T-cell (primary cell): ENCODE data around the gene PHC2. TPM values are rescaled to one million over a fixed set of nuclear protein-coding genes. Genes with fewer than 3 reads are reported as not detected.

ENCODE experiments used
- ATAC-seq, 4 experiments: fragments of 200-7000 bp in 3 of 4; fragments of 150-1000 bp in 1 of 4; cut with Tn5 transposase; replicated peaks in 1 of 4; 1 replicate in 3 of 4; 2 replicates in 1 of 4; pipeline ENCODE4 v1.10.0; 2021; ENCODE audit warnings: moderate library complexity in 3 of 4, mild to moderate bottlenecking in 2 of 4, moderate number of reproducible peaks in 1 of 4
- CTCF ChIA-PET, 2 donors: fragments of 300-600 bp; sonication (Branson Sonifier 250); formaldehyde crosslinking; loops; one replicate each; lab custom pipeline; 2022; ENCODE audit warnings: antibody characterized with exemption in 2 of 2; lab: Charles Lee
- POLR2A ChIA-PET, 2 donors: fragments of 300-600 bp; sonication (Branson Sonifier 250); formaldehyde crosslinking; loops; one replicate each; lab custom pipeline; 2022; ENCODE audit warnings: antibody characterized with exemption in 2 of 2; lab: Charles Lee
- DNase-seq, 35 experiments: peaks; one replicate each; pipeline versions ENCODE4 v3.0.0 to v3.0.0-alpha.2; 2013 to 2023
- H3K27ac ChIP-seq: one replicate; pipeline ENCODE4 v1.5.1; 2013; ENCODE audit warnings: low read length
- H3K27me3 ChIP-seq, 2 experiments: replicated peaks in 1 of 2; 1 replicate in 1 of 2; 2 replicates in 1 of 2; pipeline versions ENCODE4 v1.6.1 to v1.7.0; 2013; ENCODE audit warnings: low read length in 1 of 2, mixed read lengths in 1 of 2; ENCODE audit not compliant: control insufficient read depth in 2 of 2, insufficient read depth in 2 of 2; ENCODE audit errors: extremely low read depth in 1 of 2
- H3K36me3 ChIP-seq, 2 donors: 1 replicate in 1 of 2; 2 replicates in 1 of 2; pipeline versions ENCODE4 v1.6.1 to v1.7.0; 2013; ENCODE audit warnings: low read length in 1 of 2; ENCODE audit not compliant: control insufficient read depth in 2 of 2, insufficient read depth in 1 of 2; ENCODE audit errors: extremely low read depth in 1 of 2
- H3K4me1 ChIP-seq, 2 experiments: 1 replicate in 1 of 2; 2 replicates in 1 of 2; pipeline versions ENCODE4 v1.6.1 to v1.7.0; 2013; ENCODE audit warnings: low read length in 2 of 2, mixed read lengths in 1 of 2; ENCODE audit not compliant: insufficient read depth in 2 of 2, control insufficient read depth in 1 of 2; ENCODE audit errors: extremely low read depth in 1 of 2
- H3K4me3 ChIP-seq, 2 donors: 1 replicate in 1 of 2; 2 replicates in 1 of 2; pipeline versions ENCODE4 v1.5.1 to v1.7.0; 2013; ENCODE audit warnings: mild to moderate bottlenecking in 2 of 2, low read length in 1 of 2, moderate library complexity in 1 of 2; ENCODE audit not compliant: control insufficient read depth in 1 of 2; ENCODE audit errors: extremely low read depth in 1 of 2
- H3K9me3 ChIP-seq: 2 replicates; pipeline ENCODE4 v1.7.0; 2013
- H3K27ac Mint-ChIP-seq, 2 donors: one replicate each; pipeline ENCODE4 v1.8.0; 2020 to 2021; ENCODE audit warnings: mild to moderate bottlenecking in 2 of 2, mixed read lengths in 2 of 2
- H3K27me3 Mint-ChIP-seq, 2 donors: one replicate each; pipeline ENCODE4 v1.8.0; 2021 to 2022; ENCODE audit warnings: mixed read lengths in 2 of 2
- H3K36me3 Mint-ChIP-seq: one replicate; pipeline ENCODE4 v1.8.0; 2021; ENCODE audit warnings: mixed read lengths
- H3K4me1 Mint-ChIP-seq, 3 donors: one replicate each; pipeline ENCODE4 v1.8.0; 2020 to 2022; ENCODE audit warnings: mixed read lengths in 3 of 3, mild to moderate bottlenecking in 1 of 3
- H3K4me3 Mint-ChIP-seq, 3 donors: one replicate each; pipeline ENCODE4 v1.8.0; 2020 to 2022; ENCODE audit warnings: mild to moderate bottlenecking in 3 of 3, mixed read lengths in 3 of 3, moderate library complexity in 3 of 3
- H3K9me3 Mint-ChIP-seq, 3 donors: one replicate each; pipeline ENCODE4 v1.8.0; 2020 to 2022; ENCODE audit warnings: mixed read lengths in 3 of 3
- WGBS: methylation state at CpG from one replicate; pipeline ENCODE4 v1.1.5; 2013; ENCODE audit warnings: missing lambda C conversion rate; ENCODE audit not compliant: insufficient coverage; 5-methylcytosine and 5-hydroxymethylcytosine counted together
- total RNA-seq, 35 experiments: library from RNA in 6 of 35; stranded (reverse) in 6 of 35; fragments of 120-200 nt in 1 of 35; gene quantifications; one replicate each; pipeline versions ENCODE4 v1.2.1 to v1.2.4 and lab custom pipeline; 2013 to 2026

The PHC2 gene
- total RNA-seq, 5 donors from 2014 or later (not counting 1 experiment from before 2014, with no cell fraction given), result 29.7 to 39.3 (median 37.9) TPM

GRCh38 chr1:33382661-33383415 is 48.1 kb downstream of the PHC2 start:
- no peak overlapping the region for H3K27ac Mint-ChIP-seq
- ATAC-seq, result no peak
- WGBS, result 57% methylated on average over 3 of the region's 9 CpGs

GRCh38 chr1:33381977-33382376 is 48.9 kb downstream of the PHC2 start:
- H3K27ac ChIP-seq, result no peak overlapping the region
- Mint-ChIP-seq H3K4me1 (peaks cover 11 to 43% (median 11%) of the 10 kb centered on the region in 3 donors), H3K36me3 (no peaks in the 10 kb centered on the region), H3K4me3 (no peak overlapping the region), H3K27me3 (peaks cover 8 to 23% of the 10 kb centered on the region in 2 donors), H3K27ac (no peak overlapping the region), H3K9me3 (no peaks in the 10 kb centered on the region)
- no peaks in the 10 kb centered on the region for H3K36me3 ChIP-seq
- H3K9me3 ChIP-seq, result no peaks in the 10 kb centered on the region
- ATAC-seq (no peak), DNase-seq (no peak)
- no peak overlapping the region for H3K4me3 ChIP-seq
- ChIA-PET CTCF (no interaction called here), POLR2A (no interaction called here)
- H3K27me3 ChIP-seq, result peaks cover 0 to 11% of the 10 kb centered on the region in 2 experiments
- WGBS, result 70% methylated on average over 3 of the region's 4 CpGs
- H3K4me1 ChIP-seq, result peaks cover 0 to 4% of the 10 kb centered on the region in 2 experiments

More at GRCh38 chr1:33382661-33383415, 48.1 kb downstream of the PHC2 start:
- DNase-seq, result no peak
- peaks cover 0 to 11% of the 10 kb centered on the region in 2 experiments for H3K27me3 ChIP-seq
- H3K9me3 Mint-ChIP-seq, result no peaks in the 10 kb centered on the region
- no peaks in the 10 kb centered on the region for H3K4me1 ChIP-seq
- no peaks in the 10 kb centered on the region for H3K36me3 ChIP-seq
- ChIA-PET POLR2A (no interaction called here), CTCF (no interaction called here)
- H3K9me3 ChIP-seq, result no peaks in the 10 kb centered on the region
- H3K27ac ChIP-seq, result no peak overlapping the region
- no peak overlapping the region for H3K4me3 ChIP-seq
- H3K4me3 Mint-ChIP-seq, result no peak overlapping the region
- H3K4me1 Mint-ChIP-seq, result peaks cover 6 to 35% (median 8%) of the 10 kb centered on the region in 3 donors
- H3K27me3 Mint-ChIP-seq, result peaks cover 8 to 23% of the 10 kb centered on the region in 2 donors
- H3K36me3 Mint-ChIP-seq, result no peaks in the 10 kb centered on the region

DNA sequence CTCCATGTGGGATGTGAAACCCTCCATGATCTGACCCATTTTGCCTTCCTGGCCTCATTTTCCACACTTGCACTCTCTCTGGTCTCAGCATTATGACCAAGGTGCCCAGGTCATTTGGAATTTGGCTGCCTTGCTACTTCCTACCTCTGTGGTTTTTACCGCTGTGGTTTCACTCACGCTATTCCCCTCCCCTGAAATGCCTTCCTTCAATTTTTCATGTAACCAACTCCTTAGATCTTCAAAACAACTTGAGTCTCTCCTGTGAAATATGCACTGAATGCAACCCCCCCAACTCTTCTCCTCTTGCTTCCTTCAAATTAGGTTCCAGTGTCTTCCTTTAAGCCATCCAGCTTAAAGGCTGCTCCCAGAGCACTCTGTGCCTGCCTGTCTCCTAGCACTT is 50.1 kb downstream of the PHC2 start:
- Mint-ChIP-seq H3K36me3 (no peaks in the 10 kb centered on the region), H3K27me3 (peaks cover 8 to 23% of the 10 kb centered on the region in 2 donors), H3K27ac (peak overlapping the region in 1 of 2 donors; percentile 0), H3K4me1 (peaks cover 13 to 52% (median 17%) of the 10 kb centered on the region in 3 donors), H3K4me3 (no peak overlapping the region), H3K9me3 (no peaks in the 10 kb centered on the region)
- CTCF ChIA-PET, result no interaction called here
- ATAC-seq (no peak), DNase-seq (no peak)
- Histone ChIP-seq H3K27me3 (peaks cover 0 to 11% of the 10 kb centered on the region in 2 experiments), H3K4me1 (peaks cover 0 to 11% of the 10 kb centered on the region in 2 experiments), H3K9me3 (no peaks in the 10 kb centered on the region), H3K27ac (no peak overlapping the region), H3K36me3 (no peaks in the 10 kb centered on the region), H3K4me3 (no peak overlapping the region)
- POLR2A ChIA-PET, result no interaction called here
- 3% methylated on average over 2 of the region's 2 CpGs for WGBS

DNA sequence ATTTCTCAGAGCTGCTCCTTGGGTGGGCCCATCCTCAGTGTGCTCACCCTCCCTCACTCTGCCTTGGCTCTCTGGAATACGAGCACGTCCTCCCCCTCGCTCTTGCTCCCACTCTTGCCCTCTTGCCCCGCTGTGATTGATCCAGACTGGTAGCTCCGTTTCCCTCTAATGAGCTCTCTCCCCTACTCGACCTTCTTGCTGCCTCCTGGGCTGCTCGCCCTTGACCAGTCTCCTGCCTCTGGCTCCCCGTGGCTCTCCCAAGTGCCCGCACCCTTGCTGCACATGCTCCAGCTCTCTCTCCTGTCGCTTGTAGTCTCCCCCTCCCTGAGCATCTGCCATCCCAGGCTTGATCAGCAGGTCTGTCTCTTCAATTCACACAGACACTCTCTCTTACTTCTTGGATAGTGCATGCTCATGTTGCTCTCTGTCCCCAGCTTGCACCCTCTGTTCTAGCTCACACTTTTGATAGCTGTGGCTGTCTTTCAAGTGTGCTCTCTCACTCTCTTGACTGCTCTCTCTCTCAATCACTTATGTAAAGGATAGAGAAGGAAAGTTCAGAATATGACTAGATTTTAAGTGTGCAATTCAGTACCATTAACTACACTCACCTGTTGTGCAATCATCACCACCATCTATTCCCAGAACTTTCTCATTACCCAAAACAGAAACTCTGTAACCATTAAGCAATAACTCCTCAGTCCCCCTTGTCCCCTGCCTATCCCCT is 51.1 kb downstream of the PHC2 start:
- Mint-ChIP-seq H3K36me3 (no peaks in the 10 kb centered on the region), H3K4me3 (no peak overlapping the region), H3K27me3 (peaks cover 8 to 19% of the 10 kb centered on the region in 2 donors), H3K27ac (no peak overlapping the region), H3K4me1 (peaks cover 13 to 53% (median 17%) of the 10 kb centered on the region in 3 donors), H3K9me3 (no peaks in the 10 kb centered on the region)
- H3K4me3 ChIP-seq, result no peak overlapping the region
- H3K27me3 ChIP-seq, result peaks cover 0 to 11% of the 10 kb centered on the region in 2 experiments
- peaks cover 0 to 11% of the 10 kb centered on the region in 2 experiments for H3K4me1 ChIP-seq
- ChIA-PET POLR2A (no interaction called here), CTCF (no interaction called here)
- no peak for ATAC-seq
- DNase-seq, result no peak
- no peaks in the 10 kb centered on the region for H3K36me3 ChIP-seq
- H3K27ac ChIP-seq, result no peak overlapping the region
- H3K9me3 ChIP-seq, result no peaks in the 10 kb centered on the region
- WGBS, result 88% methylated on average over 10 of the region's 10 CpGs

DNA sequence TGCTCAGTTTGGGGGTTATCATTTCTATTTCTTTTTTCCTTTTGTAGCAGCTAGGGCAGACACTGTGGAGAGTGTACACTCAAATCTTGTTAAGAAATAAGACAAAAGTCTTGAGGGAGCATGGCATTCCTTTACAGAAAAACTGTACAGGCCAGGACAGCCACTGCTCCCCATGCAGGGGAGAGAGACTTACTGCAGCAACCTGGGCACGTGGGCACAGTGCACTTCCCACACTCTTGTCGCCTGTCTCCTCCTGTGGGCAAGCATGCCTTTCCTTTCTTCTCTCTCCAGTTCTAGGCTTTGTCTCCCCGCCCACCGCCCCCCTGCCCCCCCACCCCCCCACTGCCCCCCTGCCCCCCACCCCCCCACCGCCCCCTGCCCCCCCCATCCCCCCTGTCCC is 51.9 kb downstream of the PHC2 start:
- WGBS, result no CpG with 5 or more reads among the region's 5 CpGs
- Mint-ChIP-seq H3K36me3 (no peaks in the 10 kb centered on the region), H3K4me3 (no peak overlapping the region), H3K27ac (no peak overlapping the region), H3K27me3 (peaks cover 5 to 14% of the 10 kb centered on the region in 2 donors), H3K4me1 (peaks cover 13 to 53% (median 17%) of the 10 kb centered on the region in 3 donors), H3K9me3 (no peaks in the 10 kb centered on the region)
- ATAC-seq, result no peak
- H3K27ac ChIP-seq, result no peak overlapping the region
- H3K9me3 ChIP-seq, result no peaks in the 10 kb centered on the region
- no peak overlapping the region for H3K4me3 ChIP-seq
- no peak for DNase-seq
- ChIA-PET CTCF (no interaction called here), POLR2A (no interaction called here)
- peaks cover 0 to 11% of the 10 kb centered on the region in 2 experiments for H3K27me3 ChIP-seq
- no peaks in the 10 kb centered on the region for H3K36me3 ChIP-seq
- peaks cover 0 to 11% of the 10 kb centered on the region in 2 experiments for H3K4me1 ChIP-seq

DNA sequence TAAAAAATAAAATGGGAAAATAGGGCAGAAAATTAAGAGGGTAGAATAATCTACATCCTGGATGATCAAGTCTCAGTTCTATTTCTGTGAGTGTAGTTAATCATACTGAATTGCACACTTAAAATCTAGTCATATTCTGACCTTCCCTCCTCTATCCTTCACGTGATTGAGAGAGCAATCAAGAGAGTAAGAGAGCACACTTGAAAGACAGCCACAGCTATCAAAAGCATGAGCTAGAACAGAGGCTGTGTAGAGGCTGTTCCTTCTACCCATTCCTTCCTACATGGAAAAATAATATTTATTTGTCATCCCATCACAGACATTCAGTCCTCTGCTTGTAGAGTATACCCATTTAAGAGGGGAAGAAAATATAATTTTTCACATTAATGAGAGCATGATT is 52.4 kb downstream of the PHC2 start:
- CTCF ChIA-PET, result no interaction called here
- no peak for ATAC-seq

More for the DNA sequence above, 52.4 kb downstream of the PHC2 start:
- Histone ChIP-seq H3K4me3 (no peak overlapping the region), H3K27ac (no peak overlapping the region), H3K36me3 (no peaks in the 10 kb centered on the region), H3K4me1 (peaks cover 0 to 11% of the 10 kb centered on the region in 2 experiments), H3K9me3 (no peaks in the 10 kb centered on the region), H3K27me3 (peaks cover 0 to 13% of the 10 kb centered on the region in 2 experiments)
- no CpG with 5 or more reads among the region's 1 CpG for WGBS
- H3K4me1 Mint-ChIP-seq, result peaks cover 13 to 53% (median 17%) of the 10 kb centered on the region in 3 donors
- no peak overlapping the region for H3K4me3 Mint-ChIP-seq
- H3K9me3 Mint-ChIP-seq, result no peaks in the 10 kb centered on the region
- no peak overlapping the region for H3K27ac Mint-ChIP-seq
- H3K36me3 Mint-ChIP-seq, result no peaks in the 10 kb centered on the region
- no peak for DNase-seq
- H3K27me3 Mint-ChIP-seq, result peaks cover 5 to 15% of the 10 kb centered on the region in 2 donors
- POLR2A ChIA-PET, result no interaction called here
